ENCODE measurements around the gene RAB35.

The RAB35 gene

DNA sequence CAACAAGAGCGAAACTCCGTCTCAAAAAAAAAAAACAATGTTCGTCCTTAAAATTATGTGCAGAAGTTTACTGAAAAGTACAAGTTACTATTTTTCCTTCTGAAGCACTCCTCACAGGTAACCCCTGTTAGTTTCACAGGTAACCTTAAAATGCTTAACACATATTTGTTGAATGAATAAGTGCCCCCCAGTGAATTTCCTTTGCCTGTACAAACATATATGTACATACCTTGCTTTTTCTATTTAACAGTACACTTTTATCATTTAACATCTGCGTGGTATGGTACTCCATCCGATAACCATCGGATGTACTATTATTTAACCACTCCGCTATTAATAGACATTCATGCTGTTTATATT lies 1.4 kb upstream of the RAB35 start:
- TF ChIP-seq, protein P1, sequence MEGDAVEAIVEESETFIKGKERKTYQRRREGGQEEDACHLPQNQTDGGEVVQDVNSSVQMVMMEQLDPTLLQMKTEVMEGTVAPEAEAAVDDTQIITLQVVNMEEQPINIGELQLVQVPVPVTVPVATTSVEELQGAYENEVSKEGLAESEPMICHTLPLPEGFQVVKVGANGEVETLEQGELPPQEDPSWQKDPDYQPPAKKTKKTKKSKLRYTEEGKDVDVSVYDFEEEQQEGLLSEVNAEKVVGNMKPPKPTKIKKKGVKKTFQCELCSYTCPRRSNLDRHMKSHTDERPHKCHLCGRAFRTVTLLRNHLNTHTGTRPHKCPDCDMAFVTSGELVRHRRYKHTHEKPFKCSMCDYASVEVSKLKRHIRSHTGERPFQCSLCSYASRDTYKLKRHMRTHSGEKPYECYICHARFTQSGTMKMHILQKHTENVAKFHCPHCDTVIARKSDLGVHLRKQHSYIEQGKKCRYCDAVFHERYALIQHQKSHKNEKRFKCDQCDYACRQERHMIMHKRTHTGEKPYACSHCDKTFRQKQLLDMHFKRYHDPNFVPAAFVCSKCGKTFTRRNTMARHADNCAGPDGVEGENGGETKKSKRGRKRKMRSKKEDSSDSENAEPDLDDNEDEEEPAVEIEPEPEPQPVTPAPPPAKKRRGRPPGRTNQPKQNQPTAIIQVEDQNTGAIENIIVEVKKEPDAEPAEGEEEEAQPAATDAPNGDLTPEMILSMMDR (IDR thresholded peaks at IDR 0.05; ENCODE audit: insufficient read depth, missing control alignments): no peak
- no peak for FAIRE-seq
- DNase-seq (ENCODE audit: insufficient read length, low spot score): no peak

DNA sequence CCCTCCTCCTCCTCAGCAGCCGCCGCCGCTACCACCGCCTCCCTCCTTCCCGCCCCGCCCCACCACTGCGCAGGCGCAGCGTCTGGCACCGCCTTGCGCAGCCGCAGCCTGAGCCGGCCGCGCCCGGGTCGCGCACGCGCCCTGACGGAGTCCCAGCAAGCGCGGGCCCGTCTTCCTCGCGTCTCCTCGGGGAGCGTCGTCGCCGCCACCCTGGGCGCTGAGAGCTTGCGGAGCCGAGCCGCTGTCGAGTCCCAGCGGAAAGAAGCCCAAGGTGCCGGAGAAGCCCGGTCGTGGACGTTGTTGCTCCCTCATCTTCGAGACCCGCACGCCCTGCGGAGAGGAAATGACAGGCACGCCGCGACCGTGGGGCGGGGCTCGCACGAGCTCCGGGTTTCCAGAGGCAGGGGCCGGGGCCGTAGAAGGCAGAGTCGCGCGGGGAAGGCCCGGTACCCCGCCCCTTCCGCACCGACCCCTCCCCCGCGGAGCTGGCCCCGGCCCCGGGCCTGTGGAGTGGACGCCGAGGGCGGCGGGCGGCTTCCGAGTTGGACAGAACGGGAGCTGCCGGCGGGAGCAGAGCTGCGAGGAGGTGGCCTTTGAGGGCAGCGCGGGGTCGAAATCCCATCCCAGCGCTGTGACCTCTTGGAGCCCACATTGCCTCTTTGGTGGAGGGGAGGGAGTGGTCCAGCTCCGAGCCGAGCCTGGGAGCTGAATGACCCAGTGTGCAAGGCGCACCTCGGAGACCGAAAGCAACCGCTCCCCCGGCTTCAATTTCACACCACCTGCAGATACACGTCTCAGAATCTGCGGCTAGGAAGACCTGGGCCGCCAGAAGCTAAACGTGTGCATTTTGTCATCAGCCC lies 469 bp upstream of the RAB35 start:
- peak; percentile 98 for DNase-seq (ENCODE audit: insufficient read length, low spot score)
- TF ChIP-seq, protein P1 (IDR thresholded peaks at IDR 0.05; ENCODE audit: insufficient read depth, missing control alignments): no peak
- FAIRE-seq: no peak

DNA sequence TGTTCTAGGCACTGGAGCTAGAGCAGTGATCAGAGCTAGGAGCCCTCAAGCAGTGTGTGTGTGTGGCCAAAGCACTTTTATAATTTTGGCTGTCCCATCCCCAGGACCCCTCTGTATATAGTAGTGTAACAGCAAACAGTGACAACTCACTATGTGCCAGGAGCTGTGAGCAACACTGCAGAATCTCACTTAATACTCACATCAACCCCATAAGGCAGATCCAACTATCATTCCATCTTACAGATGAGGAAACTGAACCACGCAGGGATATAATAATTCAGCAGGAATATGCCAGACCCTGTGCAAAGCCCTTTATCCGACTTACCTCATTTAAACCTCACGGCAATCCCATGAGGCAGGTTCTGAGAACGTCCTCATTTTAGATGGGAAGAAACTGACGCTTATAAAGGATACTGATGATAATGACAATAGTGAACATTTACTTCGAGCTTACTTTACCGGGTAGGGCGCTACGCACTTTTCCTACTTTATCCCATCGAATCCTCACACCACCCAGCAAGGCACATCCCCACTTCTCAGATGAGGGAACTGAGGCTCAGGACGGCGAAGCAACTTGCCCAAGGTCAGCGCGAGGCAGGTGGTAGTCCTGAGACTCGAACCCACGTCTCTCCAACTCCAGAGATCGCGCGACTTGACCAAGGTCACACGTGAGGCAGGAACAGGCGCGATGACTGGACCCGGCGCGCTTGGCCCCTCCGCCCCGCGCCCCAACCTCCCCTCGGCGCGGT lies 687 bp downstream of the RAB35 start:
- no peak for FAIRE-seq
- TF ChIP-seq, protein P1 (IDR thresholded peaks at IDR 0.05; ENCODE audit: insufficient read depth, missing control alignments): no peak
- no peak for DNase-seq (ENCODE audit: insufficient read length, low spot score)

DNA sequence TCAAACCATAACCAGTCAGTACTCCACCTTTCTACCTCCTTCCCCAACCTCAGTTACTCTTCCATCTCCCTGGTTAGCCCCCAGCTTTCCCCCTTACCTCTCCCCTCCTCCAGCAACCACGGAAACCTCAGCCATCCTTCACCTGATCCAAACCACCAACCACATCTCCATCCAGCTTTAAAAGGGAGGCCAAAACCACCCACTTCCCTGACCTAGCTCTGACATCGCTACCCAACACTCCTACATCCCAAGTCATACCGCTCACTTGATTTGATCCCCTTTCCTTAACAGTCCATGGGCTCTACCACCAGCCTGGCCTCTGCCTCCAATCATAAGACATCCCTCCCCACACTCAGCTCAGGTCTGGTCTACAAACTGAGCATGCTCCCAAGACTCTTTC lies 1.5 kb downstream of the RAB35 start:
- TF ChIP-seq, protein P1 (IDR thresholded peaks at IDR 0.05; ENCODE audit: insufficient read depth, missing control alignments): no peak
- FAIRE-seq (no peak), DNase-seq (ENCODE audit: insufficient read length, low spot score) (no peak)

DNA sequence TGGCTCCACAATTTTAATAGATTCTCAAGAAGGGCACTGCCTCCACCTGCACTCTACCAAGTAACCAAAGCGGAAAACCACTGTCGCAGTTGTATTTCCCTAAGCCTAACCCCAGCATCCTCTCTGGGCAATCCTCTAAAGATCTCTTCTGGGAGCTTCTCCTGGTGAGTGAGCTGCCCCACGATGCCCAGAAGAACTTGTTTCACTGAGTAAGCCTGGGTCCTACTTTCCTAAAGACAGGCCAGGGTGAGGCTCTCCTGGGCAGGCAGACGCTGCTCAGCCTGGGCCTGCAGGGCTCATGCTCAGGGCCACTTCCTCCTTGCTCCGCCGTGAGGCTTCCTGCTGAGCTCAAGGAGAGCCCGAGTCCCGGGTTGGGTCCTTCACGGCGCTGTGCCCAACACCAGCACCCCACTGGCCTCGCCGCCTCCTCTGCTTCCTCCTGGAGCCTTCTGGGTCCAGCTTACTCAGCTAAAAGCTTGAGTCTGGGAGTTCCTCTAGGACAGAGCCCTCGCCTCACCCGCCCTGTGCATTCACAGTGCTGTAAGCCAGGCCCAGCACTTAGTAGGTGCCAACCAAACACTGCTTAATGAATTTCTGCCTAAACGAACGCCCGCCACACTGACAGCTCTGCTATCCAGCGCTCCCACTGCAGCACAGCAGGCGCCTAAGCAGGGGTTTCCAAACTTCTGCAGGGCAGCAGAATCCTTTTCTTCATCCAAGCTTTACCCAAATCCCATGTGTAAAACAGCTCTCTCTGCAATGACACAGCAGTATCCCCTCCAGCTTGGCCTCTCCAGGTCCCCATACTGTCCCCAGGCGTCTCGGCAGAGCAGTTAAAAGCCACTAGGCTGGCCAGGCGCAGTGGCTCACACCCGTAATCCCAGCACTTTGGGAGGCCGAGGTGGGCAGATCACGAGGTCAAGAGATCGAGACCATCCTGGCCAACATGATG lies 5.7 kb downstream of the RAB35 start:
- FAIRE-seq (no peak), DNase-seq (ENCODE audit: insufficient read length, low spot score) (no peak)
- TF ChIP-seq, protein P1 (IDR thresholded peaks at IDR 0.05; ENCODE audit: insufficient read depth, missing control alignments): no peak

DNA sequence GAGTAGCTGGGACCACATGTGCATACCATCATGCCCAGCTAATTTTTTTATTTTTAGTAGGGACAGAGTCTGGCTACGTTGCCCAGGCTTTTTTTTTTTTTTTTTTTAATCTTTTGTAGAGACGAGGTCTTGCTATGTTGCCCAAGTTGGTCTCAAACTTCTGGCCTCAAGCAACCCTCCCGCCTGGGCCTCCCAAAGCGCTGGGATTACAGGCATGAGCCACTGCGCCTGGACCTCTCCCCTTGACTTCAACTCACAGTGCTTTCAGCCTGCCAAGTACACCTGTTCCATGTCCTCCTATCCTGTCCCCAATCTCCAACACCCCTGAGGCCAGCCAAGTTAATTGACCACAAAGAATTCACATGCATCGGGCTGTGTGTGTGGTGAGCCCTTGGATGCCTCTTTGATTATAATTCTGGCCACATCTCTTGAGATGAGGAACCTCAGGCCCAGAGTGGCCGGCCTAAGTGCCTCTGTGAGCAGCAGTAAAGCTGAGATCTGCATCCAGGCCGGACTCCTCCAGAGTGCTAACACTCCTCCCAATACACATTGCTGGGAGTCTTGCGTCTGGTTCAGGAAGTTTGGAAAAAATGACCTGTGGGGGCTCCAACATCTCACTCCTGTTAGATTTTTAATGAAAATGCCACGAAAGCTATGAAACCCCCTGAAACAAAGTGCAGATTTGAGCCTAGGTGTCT lies 6.8 kb downstream of the RAB35 start:
- TF ChIP-seq, protein P1 (IDR thresholded peaks at IDR 0.05; ENCODE audit: insufficient read depth, missing control alignments): no peak
- DNase-seq (ENCODE audit: insufficient read length, low spot score) (no peak), FAIRE-seq (no peak)
